Activated CD8-positive, alpha-beta memory T cell treated with anti-CD3 and anti-CD28 coated beads, Interleukin-2, amount 50 U/mL, for 24 hours (primary cell): ENCODE results near the gene PGM3.

ENCODE experiments used
- DNase-seq: peaks from one replicate; pipeline ENCODE4 v3.0.0-alpha.2; 2020; ENCODE audit errors: extremely low read depth

PGM3 gene

DNA sequence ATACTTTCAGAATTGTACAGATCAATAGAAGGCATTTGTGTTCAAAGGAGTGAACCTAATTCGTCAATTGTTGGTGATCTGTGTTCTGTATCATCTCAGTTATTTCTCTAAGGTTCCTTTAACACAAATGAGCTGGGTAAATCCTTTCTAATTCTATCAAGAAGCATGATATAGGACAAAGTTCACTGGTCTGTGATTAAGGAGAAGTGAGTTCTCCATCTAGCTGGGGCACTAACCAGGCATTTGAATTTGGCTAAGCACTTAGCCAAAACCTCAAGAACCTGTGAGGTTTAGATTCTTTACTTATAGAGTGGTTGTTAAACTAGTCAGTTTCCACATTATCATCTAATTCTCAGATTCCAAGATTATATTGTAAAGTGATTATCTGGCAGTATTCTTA, 75.3 kb downstream of the PGM3 start:
- DNase-seq, result no peak
